RKO (cell line): ENCODE measurements around the gene CASTOR1.

Experiments used
- DNase-seq: peaks from one replicate; pipeline ENCODE4 v3.0.0-alpha.2; 2016; ENCODE audit warnings: low spot score

CASTOR1 gene

DNA sequence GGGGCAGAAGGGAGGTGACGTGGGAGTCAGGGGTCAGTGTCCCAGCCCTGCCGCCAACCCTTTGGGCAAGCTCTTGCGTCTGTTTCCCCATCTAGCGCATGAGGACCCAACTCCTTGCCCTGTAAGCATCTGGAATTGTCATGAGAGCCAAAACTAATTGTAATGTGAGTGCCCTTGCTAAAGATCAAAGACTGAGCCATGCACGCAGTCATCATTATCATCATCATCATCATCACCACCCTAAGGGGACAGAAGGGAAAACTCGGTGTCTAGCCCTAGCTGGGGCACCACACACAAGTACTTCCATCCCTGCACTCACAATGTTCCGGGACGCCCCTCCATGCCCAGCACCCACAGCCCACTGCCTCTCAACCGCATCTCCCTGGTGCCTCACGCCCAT is 45.2 kb downstream of the CASTOR1 start:
- peak; percentile 44 for DNase-seq

DNA sequence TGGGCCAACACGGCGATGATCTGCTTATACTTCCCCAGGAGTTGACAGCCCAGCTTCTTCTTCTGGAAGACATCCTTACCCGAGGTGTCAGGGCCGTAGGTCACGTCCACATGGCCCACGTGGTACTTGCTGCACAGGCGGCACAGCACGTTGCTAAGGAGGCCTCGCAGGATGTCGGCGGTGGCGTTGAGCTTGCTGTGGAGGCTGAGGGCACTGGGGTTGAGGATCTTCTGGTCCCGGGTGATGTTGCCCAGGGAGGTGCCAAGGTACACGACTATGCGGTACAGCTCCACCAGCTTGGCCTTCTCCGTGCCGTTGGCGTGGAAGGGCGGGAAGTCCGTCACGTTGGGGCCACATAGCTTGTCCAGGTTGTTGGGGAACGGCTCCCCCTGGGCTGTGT is 45.6 kb downstream of the CASTOR1 start:
- DNase-seq = no peak

GRCh38 chr22:30241576-30242371 is 47.5 kb downstream of the CASTOR1 start:
- DNase-seq = peak; percentile 21

- peak; percentile 46 for DNase-seq
These were observed 48.5 kb downstream of the CASTOR1 start for GRCh38 chr22:30240541-30241417.

- no peak for DNase-seq
These were observed 49.6 kb downstream of the CASTOR1 start for GRCh38 chr22:30239488-30240405.

GRCh38 chr22:30238661-30239487 is 50.4 kb downstream of the CASTOR1 start:
- peak; percentile 42 for DNase-seq

GRCh38 chr22:30238136-30238535 is 51.2 kb downstream of the CASTOR1 start:
- no peak for DNase-seq

GRCh38 chr22:30236875-30237274 is 52.4 kb downstream of the CASTOR1 start:
- no peak for DNase-seq

GRCh38 chr22:30235687-30236170 is 53.6 kb downstream of the CASTOR1 start:
- DNase-seq = no peak
